IPS-18a (cell line): Measurements from ENCODE around the gene FAM184A.
"Not testable (repeated sequence)": the region's sequence is repeated elsewhere in the genome, so short reads cannot be mapped to it uniquely, and the experiment has no call there.

Experiments used
- H3K27ac ChIP-seq: one replicate; pipeline ENCODE4 v1.5.1; 2013; ENCODE audit warnings: low read length
- H3K27me3 ChIP-seq: one replicate; pipeline ENCODE4 v1.6.1; 2013; ENCODE audit warnings: mild to moderate bottlenecking, low read length; ENCODE audit not compliant: control insufficient read depth, insufficient read depth
- H3K36me3 ChIP-seq: one replicate; pipeline ENCODE4 v1.6.1; 2013; ENCODE audit warnings: low read depth, low read length; ENCODE audit not compliant: control insufficient read depth
- H3K4me1 ChIP-seq: one replicate; pipeline ENCODE4 v1.6.1; 2013; ENCODE audit warnings: low read depth, low read length; ENCODE audit not compliant: control insufficient read depth
- H3K4me3 ChIP-seq: one replicate; pipeline ENCODE4 v1.5.1; 2013; ENCODE audit warnings: low read length
- H3K9ac ChIP-seq: one replicate; pipeline ENCODE4 v1.6.1; 2013; ENCODE audit warnings: mild to moderate bottlenecking, low read length, moderate library complexity
- H3K9me3 ChIP-seq: one replicate; pipeline ENCODE4 v1.6.1; 2013; ENCODE audit warnings: low read depth, low read length; ENCODE audit not compliant: control insufficient read depth

The FAM184A gene, protein sequence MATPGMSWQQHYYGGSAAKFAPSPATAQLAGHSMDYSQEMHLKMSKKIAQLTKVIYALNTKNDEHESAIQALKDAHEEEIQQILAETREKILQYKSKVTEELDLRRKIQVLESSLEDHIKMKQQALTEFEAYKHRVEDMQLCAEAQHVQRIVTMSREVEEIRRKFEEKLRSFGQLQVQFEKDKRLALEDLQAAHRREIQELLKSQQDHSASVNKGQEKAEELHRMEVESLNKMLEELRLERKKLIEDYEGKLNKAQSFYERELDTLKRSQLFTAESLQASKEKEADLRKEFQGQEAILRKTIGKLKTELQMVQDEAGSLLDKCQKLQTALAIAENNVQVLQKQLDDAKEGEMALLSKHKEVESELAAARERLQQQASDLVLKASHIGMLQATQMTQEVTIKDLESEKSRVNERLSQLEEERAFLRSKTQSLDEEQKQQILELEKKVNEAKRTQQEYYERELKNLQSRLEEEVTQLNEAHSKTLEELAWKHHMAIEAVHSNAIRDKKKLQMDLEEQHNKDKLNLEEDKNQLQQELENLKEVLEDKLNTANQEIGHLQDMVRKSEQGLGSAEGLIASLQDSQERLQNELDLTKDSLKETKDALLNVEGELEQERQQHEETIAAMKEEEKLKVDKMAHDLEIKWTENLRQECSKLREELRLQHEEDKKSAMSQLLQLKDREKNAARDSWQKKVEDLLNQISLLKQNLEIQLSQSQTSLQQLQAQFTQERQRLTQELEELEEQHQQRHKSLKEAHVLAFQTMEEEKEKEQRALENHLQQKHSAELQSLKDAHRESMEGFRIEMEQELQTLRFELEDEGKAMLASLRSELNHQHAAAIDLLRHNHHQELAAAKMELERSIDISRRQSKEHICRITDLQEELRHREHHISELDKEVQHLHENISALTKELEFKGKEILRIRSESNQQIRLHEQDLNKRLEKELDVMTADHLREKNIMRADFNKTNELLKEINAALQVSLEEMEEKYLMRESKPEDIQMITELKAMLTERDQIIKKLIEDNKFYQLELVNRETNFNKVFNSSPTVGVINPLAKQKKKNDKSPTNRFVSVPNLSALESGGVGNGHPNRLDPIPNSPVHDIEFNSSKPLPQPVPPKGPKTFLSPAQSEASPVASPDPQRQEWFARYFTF

GRCh38 chr6:119078376-119079282 lies at the start of gene FAM184A:
TSS of gene FAM184A (minus strand) at chr6:119078664. CDS start at chr6:119078299, 365 bp downstream.
- Histone ChIP-seq H3K9ac (peak within 1 kb of the TSS; percentile 57), H3K4me3 (peak within 1 kb of the TSS; percentile 67), H3K27me3 (peaks cover 30% of the 10 kb centered on the region)

GRCh38 chr6:119127627-119128026 lies 49.2 kb upstream of the FAM184A start:
- Histone ChIP-seq H3K36me3 (no peaks in the 10 kb centered on the region), H3K27me3 (no peaks in the 10 kb centered on the region), H3K9me3 (no peaks in the 10 kb centered on the region), H3K27ac (no peak overlapping the region), H3K4me3 (no peak overlapping the region), H3K4me1 (peaks cover 7% of the 10 kb centered on the region), H3K9ac (no peak overlapping the region)

More at GRCh38 chr6:119078376-119079282, at the start of gene FAM184A:
- no peaks in the 10 kb centered on the region for H3K36me3 ChIP-seq
- peaks cover 11% of the 10 kb centered on the region for H3K4me1 ChIP-seq
- H3K27ac ChIP-seq = no peak within 1 kb of the TSS
- H3K9me3 ChIP-seq = peaks cover 7% of the 10 kb centered on the region

DNA sequence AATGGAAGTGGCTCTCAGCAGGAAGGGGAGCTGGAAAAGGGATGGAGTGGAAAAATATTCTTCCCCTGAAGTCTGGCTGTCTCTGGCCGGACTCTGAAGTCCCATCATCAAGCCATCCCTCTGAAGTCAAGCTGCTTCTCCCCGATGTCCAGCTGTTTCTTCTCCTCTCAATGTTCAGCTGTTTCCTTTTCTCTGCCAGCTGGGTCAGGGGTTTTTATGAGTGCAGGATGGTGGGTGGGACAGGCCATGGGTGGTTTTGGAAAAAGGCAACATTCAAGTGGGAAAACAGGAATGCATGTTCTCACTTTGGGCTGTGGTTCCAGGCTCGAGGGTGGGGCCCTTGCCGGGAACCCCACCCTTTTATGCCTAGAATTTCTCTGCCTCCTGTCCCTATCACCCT lies 48.4 kb upstream of the FAM184A start:
- Histone ChIP-seq H3K9me3 (no peaks in the 10 kb centered on the region), H3K27ac (no peak overlapping the region), H3K9ac (no peak overlapping the region), H3K4me1 (peaks cover 7% of the 10 kb centered on the region), H3K4me3 (no peak overlapping the region), H3K27me3 (no peaks in the 10 kb centered on the region), H3K36me3 (no peaks in the 10 kb centered on the region)

GRCh38 chr6:119126140-119126539 lies 47.7 kb upstream of the FAM184A start:
- H3K9me3 ChIP-seq = no peaks in the 10 kb centered on the region
- peaks cover 7% of the 10 kb centered on the region for H3K4me1 ChIP-seq
- no peak overlapping the region for H3K4me3 ChIP-seq

GRCh38 chr6:119125576-119125975 lies 47.1 kb upstream of the FAM184A start:
- Histone ChIP-seq H3K27ac (no peak overlapping the region), H3K36me3 (no peaks in the 10 kb centered on the region), H3K27me3 (no peaks in the 10 kb centered on the region), H3K4me3 (no peak overlapping the region), H3K9me3 (no peaks in the 10 kb centered on the region), H3K4me1 (peaks cover 7% of the 10 kb centered on the region), H3K9ac (no peak overlapping the region)

More at GRCh38 chr6:119126140-119126539, 47.7 kb upstream of the FAM184A start:
- no peak overlapping the region for H3K27ac ChIP-seq
- no peak overlapping the region for H3K9ac ChIP-seq
- H3K36me3 ChIP-seq = no peaks in the 10 kb centered on the region
- no peaks in the 10 kb centered on the region for H3K27me3 ChIP-seq

- Histone ChIP-seq H3K36me3 (no peaks in the 10 kb centered on the region), H3K4me1 (peaks cover 6% of the 10 kb centered on the region), H3K9ac (no peak overlapping the region), H3K9me3 (no peaks in the 10 kb centered on the region), H3K27ac (no peak overlapping the region), H3K4me3 (no peak overlapping the region), H3K27me3 (no peaks in the 10 kb centered on the region)
Observed at GRCh38 chr6:119124079-119124824, 45.8 kb upstream of the FAM184A start.

GRCh38 chr6:119122336-119122735 lies 43.9 kb upstream of the FAM184A start:
- no peak overlapping the region for H3K4me3 ChIP-seq
- H3K27ac ChIP-seq = no peak overlapping the region
- peaks cover 6% of the 10 kb centered on the region for H3K27me3 ChIP-seq
- no peak overlapping the region for H3K9ac ChIP-seq
- H3K36me3 ChIP-seq = no peaks in the 10 kb centered on the region
- no peaks in the 10 kb centered on the region for H3K9me3 ChIP-seq
- H3K4me1 ChIP-seq = no peaks in the 10 kb centered on the region

DNA sequence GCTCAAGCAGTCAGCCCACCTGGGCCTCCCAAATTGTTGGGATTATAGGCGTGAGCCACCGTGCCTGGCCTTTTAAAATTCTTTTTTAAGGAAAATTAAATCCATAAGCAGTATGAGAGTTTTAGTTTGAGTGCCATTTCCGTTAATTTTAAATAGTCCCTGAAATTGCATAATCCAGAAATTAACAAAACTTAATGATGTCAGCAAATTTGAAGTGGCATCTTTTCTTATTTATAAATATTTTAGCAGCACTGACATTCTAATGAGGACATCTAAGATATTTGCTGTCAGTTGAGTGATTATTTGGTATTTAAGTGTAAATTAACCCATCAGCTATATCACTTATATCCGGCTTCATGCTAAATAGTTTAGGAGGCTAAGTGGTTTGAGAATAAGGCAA lies 42.9 kb upstream of the FAM184A start:
- Histone ChIP-seq H3K27me3 (peaks cover 8% of the 10 kb centered on the region), H3K9me3 (no peaks in the 10 kb centered on the region), H3K27ac (no peak overlapping the region), H3K4me1 (no peaks in the 10 kb centered on the region), H3K9ac (no peak overlapping the region), H3K4me3 (no peak overlapping the region), H3K36me3 (no peaks in the 10 kb centered on the region)

- Histone ChIP-seq H3K4me3 (no peak overlapping the region), H3K27me3 (peaks cover 8% of the 10 kb centered on the region), H3K9me3 (no peaks in the 10 kb centered on the region), H3K4me1 (no peaks in the 10 kb centered on the region), H3K36me3 (no peaks in the 10 kb centered on the region), H3K27ac (no peak overlapping the region), H3K9ac (no peak overlapping the region)
Observed at GRCh38 chr6:119119989-119120388, 41.5 kb upstream of the FAM184A start.

DNA sequence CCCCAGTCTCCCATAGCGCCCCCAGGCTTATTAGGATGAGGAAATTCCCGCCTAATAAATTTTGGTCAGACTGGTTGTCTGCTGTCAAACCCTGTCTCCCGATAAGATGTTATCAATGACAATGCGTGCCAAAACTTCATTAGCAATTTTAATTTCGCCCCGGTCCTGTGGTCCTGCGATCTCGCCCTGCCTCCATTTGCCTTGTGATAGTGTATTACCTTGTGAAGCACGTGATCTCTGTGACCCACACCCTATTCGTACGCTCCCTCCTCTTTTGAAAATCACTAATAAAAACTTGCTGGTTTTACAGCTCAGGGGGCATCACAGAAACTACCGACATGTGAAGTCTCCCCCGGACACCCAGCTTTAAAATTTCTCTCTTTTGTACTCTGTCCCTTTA lies 40.6 kb upstream of the FAM184A start:
- peak overlapping the region; percentile 3 for H3K4me3 ChIP-seq
- not testable (repeated sequence) for H3K27ac ChIP-seq, H3K9ac ChIP-seq, H3K36me3 ChIP-seq, H3K9me3 ChIP-seq, H3K27me3 ChIP-seq, H3K4me1 ChIP-seq
